K562 (cell line): ENCODE data around the gene ZNF516.

ENCODE experiments used
- BHLHE40 ChIP-seq: IDR thresholded peaks from 2 replicates; pipeline ENCODE4 v1.6.1; 2011; ENCODE audit warnings: low read length, improper control_type of control experiment
- CTCF ChIP-seq, 3 experiments: IDR thresholded peaks in 2 of 3; conservative IDR thresholded peaks in 1 of 3; 2 replicates each; pipeline ENCODE4 v1.5.1; 2011 to 2012; ENCODE audit warnings: low read length in 3 of 3, mild to moderate bottlenecking in 3 of 3, control low read depth in 2 of 3, improper control_type of control experiment in 1 of 3, inconsistent platforms in 1 of 3, low read depth in 1 of 3, mixed read lengths in 1 of 3, moderate library complexity in 1 of 3; ENCODE audit not compliant: insufficient read depth in 2 of 3
- ESRRA ChIP-seq: fragments of 450-650 bp; IDR thresholded peaks from 2 replicates; pipeline ENCODE4 v1.6.1; 2014; ENCODE audit warnings: low read depth, mild to moderate bottlenecking, moderate library complexity, borderline replicate concordance
- HOXB6 ChIP-seq: fragments of 250-450 bp; sonication (Bioruptor Pico); IDR thresholded peaks from 2 replicates; pipeline ENCODE4 v1.5.1; 2022; ENCODE audit warnings: mild to moderate bottlenecking, borderline replicate concordance
- MTA1 ChIP-seq: fragments of 450-650 bp; IDR thresholded peaks from 2 replicates; pipeline ENCODE4 v1.6.1; 2017; ENCODE audit warnings: borderline replicate concordance
- PHF8 ChIP-seq: fragments of 200-600 bp; sonication (generic); IDR thresholded peaks from 2 replicates; pipeline ENCODE4 v1.6.1; 2012; ENCODE audit warnings: mixed run types, mild to moderate bottlenecking, inconsistent platforms, low read length, moderate library complexity, borderline replicate concordance
- SAFB2 ChIP-seq: fragments of 200-400 bp; formaldehyde crosslinking; IDR thresholded peaks from 2 replicates; pipeline ENCODE4 v1.6.1; 2018; ENCODE audit warnings: borderline replicate concordance, low read length, low read depth, moderate library complexity; ENCODE audit not compliant: severe bottlenecking
- SIN3B ChIP-seq: fragments of 450-650 bp; IDR thresholded peaks from 2 replicates; pipeline ENCODE4 v1.6.1; 2017; ENCODE audit warnings: low read depth, mild to moderate bottlenecking, moderate library complexity
- TAF7 ChIP-seq: fragments of 450-650 bp; IDR thresholded peaks from 2 replicates; pipeline ENCODE4 v1.6.1; 2016; ENCODE audit warnings: missing genetic modification characterization, missing compliant biosample characterization
- TEAD4 ChIP-seq, 2 experiments: sonication (generic) in 1 of 2; formaldehyde crosslinking in 1 of 2; IDR thresholded peaks; 2 replicates each; pipeline versions ENCODE4 v1.6.1 to v1.8.0; 2012 to 2022; ENCODE audit warnings: borderline replicate concordance in 1 of 2, inconsistent platforms in 1 of 2, low read length in 1 of 2, mild to moderate bottlenecking in 1 of 2, missing genetic modification reagents in 1 of 2

DNA sequence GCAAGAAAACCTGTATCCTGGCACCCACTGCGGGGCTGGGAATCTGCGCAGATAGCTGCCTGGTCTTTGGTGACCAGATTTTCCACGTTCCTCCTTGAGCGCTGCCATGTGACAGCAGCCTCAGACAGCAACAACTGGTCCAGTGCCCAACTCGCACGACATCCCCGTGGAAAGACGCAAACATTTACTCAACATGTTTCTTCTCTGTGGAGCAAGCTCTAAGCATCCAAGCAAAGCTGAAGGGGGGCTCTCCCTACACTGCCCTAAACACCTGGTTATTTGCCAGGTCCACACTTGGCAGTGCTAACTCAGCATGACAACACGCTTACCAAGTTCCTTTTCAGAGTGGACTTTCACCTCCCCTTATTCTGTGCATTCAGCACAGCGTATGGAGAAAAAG is 11.3 kb downstream of the ZNF516 start:
- TF ChIP-seq CTCF (IDR thresholded peaks at IDR 0.05 in 2 of 3, conservative IDR thresholded peaks at IDR 0.05 in 1 of 3; ENCODE audit: insufficient read depth in 2 of 3, low read depth in 1 of 3, low read length in 3 of 3) (no peak), SAFB2 (no peak), ESRRA (no peak), HOXB6 (CRISPR knock-in tag) (no peak), TEAD4 (IDR thresholded peaks at IDR 0.05; ENCODE audit: low read length) (no peak), TEAD4 (CRISPR knock-in tag; IDR thresholded peaks at IDR 0.05; ENCODE audit: borderline replicate concordance) (no peak), BHLHE40 (no peak), PHF8 (no peak), MTA1 (no peak), TAF7 (tag) (no peak), SIN3B (no peak)
